ENCODE data around the gene HCAR3.

- no peak for TF ChIP-seq POLR2A (IDR thresholded peaks at IDR 0.05; ENCODE audit: extremely low read depth, insufficient read length)
- TF ChIP-seq, protein P1, sequence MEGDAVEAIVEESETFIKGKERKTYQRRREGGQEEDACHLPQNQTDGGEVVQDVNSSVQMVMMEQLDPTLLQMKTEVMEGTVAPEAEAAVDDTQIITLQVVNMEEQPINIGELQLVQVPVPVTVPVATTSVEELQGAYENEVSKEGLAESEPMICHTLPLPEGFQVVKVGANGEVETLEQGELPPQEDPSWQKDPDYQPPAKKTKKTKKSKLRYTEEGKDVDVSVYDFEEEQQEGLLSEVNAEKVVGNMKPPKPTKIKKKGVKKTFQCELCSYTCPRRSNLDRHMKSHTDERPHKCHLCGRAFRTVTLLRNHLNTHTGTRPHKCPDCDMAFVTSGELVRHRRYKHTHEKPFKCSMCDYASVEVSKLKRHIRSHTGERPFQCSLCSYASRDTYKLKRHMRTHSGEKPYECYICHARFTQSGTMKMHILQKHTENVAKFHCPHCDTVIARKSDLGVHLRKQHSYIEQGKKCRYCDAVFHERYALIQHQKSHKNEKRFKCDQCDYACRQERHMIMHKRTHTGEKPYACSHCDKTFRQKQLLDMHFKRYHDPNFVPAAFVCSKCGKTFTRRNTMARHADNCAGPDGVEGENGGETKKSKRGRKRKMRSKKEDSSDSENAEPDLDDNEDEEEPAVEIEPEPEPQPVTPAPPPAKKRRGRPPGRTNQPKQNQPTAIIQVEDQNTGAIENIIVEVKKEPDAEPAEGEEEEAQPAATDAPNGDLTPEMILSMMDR (IDR thresholded peaks at IDR 0.05; ENCODE audit: low read depth, low read length): no peak
- TF ChIP-seq, protein P2, sequence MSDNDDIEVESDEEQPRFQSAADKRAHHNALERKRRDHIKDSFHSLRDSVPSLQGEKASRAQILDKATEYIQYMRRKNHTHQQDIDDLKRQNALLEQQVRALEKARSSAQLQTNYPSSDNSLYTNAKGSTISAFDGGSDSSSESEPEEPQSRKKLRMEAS (IDR thresholded peaks at IDR 0.05; ENCODE audit: low read depth, low read length): no peak
- no peak for TF ChIP-seq MYC (IDR thresholded peaks at IDR 0.05; ENCODE audit: low read depth, low read length)
Measured at GRCh38 chr12:122722387-122722786, 5.8 kb upstream of the HCAR3 start.
